ENCODE results near the gene NSD2.
"Not testable (repeated sequence)": the region's sequence is repeated elsewhere in the genome, so short reads cannot be mapped to it uniquely, and the experiment has no call there.

The NSD2 gene

DNA sequence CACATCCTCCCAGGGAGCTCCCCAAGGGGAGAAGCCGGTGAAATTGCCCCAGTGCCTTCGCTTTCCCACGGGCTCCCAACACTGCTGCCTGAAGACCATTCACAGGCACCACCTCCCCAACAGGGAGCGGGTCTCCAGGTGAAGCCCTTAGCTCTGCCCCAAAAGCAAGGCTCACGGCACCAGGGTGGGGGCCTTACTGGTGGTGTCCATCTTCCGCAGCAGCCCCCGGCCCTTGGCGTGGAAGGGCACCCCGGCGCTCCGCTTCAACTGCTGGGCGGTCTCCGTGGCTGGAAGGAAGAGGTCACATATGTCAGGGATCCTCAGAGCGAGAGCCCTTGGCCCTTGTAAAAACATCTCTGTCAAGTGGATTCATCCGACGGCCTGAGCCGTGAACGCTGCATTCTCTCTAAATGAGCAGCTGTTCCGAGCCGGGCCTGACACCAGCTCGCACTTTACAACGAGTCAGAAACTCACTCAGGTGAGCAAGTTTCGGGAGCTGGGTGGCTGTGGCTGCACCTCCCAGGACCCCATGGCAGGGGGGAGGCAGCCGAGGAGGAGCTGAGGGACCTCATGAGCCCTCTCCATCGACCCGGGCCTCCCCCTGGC is 116.6 kb downstream of the NSD2 start:
- DNase-seq = no peak

DNA sequence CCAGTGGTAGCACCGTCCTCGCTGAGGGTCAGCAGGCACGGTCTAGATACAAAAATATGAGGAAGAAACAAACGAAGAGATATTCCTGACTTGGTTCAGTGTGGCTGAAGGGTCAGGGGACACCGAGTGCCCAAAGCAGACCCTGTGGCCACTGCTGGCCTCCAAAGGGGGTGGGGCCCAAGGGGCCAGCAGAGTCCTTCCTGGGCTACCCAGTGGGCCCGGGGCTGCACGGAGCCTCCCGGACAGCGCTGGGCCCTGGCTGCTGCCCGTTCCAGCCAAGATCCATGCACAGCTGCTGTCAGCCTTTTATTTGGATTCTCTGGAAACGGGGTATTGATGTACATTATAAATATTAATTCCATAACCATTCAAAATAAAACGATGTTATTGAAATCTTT is 117.1 kb downstream of the NSD2 start:
- DNase-seq = no peak

DNA sequence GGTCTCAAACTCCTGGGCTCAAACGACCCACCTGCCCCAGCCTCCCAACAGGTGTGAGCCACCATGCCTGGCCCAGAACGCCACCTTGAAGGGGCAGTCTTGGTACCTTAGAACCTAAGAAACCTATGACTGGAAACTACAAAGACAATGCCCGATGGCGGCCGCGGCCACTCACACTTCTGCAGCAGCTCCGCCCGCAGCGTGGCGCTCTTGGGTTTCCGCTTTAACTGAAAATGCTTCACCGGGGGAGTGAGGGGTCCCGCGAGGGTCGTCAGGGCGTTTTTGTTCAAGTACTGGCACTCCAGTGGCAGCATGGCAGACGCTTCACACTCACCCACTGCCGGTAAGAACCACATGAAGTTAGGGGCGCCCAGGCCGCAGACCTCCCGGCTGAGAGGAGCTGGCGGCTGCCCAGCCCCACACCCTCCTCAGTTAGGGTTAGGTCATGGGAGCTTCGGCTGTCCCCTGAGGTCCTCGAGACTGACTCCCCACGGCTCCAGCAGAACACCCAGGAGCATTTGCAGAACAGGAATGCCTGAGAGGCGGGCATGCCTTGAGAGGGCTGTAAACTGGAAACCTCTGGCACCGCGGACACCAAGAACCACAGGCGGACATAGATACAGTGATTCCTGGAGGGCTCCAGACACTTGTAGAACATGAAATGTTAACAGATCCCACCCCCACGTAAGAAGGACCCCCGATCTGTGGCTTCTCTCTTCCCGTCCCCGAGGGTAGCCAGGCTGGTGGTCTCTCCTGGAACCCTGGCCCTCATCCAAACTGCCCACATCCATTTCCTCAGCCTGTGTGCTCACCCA is 118.5 kb downstream of the NSD2 start:
- DNase-seq = no peak

DNA sequence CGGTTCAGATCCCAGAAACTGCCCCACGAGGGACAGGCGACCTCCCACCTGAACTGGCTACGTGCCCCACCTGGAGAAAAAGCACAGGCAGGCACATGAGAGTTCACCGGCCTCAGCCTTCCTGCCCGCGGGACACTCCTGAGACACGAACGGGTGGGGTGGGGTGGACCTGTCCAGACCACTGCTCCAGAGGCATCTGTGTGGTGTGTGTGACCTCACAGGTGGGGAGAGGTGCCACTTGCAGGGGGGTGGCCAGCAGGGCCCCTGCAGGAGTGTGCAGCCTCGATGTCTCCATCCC is 119.1 kb downstream of the NSD2 start:
- no peak for DNase-seq

DNA sequence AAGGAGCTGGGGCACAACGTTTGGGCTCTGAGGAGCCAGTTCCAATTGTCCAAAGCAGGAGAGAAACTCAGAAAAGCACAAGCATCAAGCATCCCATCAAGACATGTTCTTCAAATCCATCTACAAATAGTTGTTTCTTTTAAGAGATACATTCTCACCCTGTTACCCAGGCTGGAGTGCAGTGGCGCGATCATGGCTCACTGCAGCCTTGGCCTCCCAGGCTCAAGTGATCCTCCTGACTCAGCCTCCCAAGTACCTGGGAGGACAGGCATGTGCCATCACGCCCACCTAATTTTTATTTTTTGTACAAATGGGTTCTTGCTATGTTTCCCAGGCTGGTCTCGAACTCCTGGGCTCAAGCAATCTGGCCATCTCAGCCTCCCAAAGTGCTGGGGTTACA is 119.5 kb downstream of the NSD2 start:
- no peak for DNase-seq

DNA sequence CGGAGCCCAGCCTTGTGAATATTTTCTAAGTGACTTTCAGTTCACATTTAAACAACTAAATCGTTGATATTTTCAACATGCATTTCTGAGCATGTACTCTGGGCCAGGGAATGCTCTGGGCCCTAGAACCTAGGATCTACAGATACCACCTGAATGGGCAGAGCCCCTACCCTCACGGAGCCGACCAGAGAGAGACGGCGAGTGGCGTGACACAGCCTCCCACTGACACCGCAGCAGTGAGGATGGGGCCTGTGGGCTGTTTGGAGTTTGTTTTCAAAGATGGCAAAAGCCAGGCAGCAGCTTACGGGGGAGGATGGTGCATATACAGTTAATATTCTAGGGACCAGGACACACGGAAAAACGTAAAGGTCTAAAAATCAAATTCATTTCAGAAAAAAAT is 119.9 kb downstream of the NSD2 start:
- no peak for DNase-seq

DNA sequence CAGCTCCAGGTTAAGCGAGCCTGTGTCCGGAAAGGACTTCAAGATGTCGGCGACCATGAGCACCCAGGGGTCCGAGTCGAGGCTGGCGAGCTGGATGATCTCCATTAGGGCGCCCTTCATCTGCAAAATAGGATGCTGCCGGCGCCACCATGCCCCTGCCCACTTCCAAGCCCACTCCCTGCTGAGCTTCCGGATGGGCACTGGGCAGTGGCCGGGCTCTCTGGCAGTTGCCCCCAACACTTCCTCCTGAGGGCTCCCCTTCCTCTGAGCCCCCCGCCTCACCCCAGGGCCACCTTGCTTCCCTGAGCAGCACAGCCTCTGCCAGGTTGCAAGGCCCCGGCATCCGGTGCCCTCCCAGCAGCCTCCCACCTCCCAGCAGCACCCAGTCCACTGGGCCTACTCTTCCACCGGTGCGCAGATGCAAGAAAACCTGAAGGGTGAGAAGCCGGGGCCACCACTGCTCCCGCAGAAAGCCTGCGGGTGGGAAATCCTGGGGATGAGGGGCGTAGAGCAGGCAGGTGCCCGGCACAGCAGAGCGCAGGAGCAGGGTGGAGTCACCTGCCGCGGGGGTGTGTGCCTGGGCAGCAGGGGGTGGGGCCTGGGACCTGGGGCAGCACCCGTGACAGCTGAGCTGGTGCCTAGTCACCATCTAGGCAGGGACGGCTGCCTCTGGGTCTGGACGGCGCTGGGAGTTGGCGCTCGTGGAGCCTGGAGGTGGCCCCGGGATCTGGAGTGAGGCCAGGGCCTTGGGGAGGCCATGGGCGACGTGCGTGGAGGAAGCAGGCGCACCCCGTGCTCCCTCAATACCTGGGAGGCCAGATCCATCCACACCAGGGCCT is 120.6 kb downstream of the NSD2 start:
- DNase-seq = no peak

DNA sequence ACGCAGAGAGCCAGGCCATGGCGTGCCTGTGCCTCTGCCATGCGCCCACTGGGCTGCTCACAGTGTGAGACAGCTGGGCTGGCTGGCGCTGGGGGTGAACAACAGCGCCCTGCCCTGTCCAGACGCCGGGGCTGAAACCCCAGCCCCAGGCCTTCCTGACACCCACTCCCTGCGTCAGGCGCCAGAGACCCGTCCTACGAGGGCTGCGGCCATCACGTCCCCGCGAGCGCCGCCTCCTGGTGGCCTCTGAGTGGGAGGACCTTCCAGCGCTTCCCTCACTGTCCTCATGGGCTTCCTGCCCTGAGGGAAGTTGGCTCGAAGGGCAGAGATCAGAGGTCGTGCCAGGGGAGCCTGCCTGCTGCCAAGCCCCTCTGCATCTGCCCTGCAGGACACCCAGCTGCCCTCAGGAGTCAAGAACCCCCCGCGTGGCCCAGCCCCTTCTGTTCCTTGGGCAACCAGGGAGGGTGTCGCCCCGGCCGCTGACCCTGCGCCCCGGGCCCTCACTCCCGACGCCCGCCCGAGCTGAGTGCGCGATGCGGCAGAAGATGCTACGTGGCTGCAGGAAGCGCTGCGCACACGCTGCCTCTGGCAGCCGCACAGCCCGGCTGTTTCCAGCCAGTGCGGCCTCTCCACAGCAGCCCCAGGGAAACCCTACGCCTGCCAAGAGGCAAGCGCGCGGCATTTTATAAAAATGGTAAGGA is 121.4 kb downstream of the NSD2 start:
- no peak for DNase-seq

DNA sequence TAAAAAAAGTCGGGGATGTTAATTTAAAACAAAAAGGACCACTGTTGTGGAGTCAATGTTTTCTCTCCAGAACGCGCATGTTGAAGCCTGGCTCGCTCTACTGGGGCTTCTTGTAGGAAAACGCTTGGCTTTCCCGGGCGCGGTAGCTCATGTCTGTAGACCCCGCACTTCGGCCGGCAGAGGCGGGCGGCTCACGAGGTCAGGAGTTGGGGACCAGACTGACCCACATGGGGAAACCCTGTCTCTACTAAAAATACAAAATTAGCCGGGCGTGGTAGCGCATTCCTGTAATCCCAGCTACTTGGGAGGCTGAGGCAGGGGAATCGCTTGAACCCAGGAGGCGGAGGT is 122.0 kb downstream of the NSD2 start:
- DNase-seq = no peak

DNA sequence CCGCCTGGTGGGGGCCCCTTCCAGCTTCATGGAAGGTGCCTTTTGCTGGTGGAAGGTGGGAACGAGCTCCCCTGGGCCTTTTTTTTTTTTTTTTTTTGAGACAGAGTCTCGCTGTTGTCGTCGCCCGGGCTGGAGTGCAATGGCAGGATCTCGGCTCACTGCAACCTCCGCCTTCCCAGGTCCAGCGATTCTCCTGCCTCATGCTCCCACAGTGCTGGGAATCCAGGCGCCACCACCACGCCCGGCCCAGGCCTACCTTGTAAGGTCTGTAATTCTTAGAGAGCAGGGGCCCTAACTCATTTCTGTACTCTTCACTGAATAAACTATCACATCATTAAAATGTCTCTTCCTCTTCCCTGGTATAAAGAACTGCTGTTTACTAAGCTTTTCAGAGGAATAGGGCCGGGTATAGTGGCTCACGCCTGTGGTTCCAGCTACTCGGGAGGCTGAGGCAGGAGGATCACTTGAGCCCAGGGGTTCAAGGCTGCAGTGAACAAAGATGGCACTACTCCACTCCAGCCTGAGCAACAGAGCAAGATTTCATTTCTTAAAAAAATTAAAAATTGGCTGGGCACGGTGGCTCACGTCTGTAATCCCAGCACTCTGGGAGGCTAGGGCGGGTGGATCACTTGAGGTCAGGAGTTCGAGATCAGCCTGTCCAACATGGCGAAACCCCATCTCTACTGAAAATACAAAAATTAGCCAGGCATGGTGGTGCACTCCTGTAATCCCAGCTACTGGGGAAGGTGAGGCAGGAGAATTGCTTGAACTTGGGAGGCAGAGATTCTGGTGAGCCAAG is 122.7 kb downstream of the NSD2 start:
- not testable (repeated sequence) for DNase-seq

DNA sequence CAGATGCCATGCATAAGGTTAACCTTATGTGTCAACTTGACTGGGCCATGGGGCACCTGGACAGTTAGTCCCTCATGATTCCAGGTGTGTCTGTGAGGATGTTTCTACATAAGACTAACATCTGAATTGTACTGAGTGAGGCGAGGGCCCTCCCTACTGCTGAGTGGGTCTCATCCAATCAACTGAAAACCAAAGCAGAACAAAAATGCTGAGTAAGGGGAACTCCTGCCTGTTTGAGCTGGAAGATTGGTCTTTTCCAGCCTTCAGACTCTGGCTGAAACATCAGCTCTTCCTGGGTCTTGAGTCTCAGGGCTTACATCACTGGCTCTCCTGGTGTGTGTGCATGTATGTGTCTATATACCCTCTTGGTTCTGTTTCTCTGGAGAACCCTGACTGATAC is 123.7 kb downstream of the NSD2 start:
- DNase-seq = no peak

DNA sequence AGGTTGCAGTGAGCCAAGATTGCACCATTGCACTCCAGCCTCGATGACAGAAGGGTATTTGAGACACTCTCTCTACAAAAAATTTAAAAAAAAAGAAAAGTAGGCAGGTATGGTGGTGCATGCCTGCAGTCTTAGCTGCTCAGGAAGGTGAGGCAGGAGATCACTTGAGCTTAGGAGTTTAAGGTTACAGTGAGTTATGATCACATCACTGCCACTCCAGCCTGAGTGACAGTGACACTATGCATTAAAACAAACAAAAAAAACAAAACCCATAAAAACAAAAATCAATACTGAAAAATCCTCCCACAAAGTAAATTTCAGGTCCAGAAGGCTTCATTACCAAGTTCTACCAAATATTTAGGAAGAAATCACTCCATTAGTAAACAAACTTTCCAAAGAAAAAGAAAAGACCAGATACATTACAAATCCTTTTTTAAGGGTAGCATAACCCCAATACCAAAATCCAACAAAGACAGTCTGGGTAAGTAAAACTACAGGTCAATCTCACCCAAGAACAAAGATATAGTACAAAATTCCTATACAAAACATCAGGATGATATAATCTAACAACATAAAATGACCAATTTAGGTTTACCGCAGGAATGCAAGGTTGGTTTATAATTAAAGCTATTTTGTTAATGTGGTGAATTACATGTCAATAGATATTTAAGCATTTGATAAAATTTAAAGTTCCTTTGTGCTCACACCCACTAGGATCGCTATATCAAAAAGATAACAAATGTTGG is 125.8 kb downstream of the NSD2 start:
- DNase-seq = no peak

DNA sequence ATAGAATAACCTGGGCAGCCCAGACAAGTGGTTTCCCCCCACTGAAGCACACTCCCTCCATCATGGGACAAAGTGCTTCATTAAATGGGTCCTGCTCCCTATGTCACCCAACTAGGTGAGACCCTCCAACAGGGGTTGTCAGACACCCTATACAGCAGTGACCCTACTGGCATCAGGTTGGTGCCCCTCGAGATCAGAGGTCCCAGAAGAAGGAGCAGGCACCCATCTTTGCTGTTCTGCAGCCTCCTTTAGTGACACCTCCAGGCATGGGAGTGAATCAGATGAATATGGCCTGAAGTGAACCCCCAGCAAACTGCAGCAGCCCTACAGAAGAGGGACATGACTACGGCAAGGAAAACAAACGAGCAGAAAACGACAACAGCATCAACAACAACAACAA is 126.5 kb downstream of the NSD2 start:
- DNase-seq = no peak

DNA sequence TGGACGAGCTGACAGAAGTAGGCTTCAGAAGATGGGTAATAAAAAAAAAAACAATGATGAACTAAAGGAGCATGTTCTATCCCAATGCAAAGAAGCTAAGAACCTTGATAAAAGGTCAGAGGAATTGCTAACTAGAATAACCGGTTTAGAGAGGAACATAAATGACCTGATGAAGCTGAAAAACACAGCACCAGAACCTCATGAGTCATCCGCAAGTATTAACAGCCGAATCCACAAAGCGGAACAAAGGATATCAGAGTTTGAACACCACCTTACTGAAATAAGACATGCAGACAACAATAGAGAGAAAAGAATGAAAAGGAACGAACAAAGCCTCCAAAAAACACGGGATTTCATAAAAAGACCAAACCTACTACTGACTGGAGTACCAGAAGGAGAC is 127.1 kb downstream of the NSD2 start:
- DNase-seq = no peak

DNA sequence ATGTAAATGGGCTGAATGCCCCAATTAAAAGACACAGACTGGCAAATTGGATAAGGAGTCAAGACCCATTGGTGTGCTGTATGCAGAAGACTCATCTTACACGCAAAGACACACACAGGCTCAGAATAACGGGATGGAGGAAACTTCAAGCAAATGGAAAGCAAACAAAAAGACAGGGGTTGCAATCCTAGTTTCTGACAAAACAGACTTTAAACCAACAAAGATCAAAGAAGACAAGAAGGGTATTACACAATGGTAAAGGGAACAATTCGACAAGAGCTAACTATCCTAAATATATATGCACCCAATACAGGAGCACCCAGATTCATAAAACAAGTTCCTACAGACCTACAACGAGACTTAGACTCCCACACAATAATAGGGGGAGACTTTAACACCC is 128.1 kb downstream of the NSD2 start:
- DNase-seq = not testable (repeated sequence)

DNA sequence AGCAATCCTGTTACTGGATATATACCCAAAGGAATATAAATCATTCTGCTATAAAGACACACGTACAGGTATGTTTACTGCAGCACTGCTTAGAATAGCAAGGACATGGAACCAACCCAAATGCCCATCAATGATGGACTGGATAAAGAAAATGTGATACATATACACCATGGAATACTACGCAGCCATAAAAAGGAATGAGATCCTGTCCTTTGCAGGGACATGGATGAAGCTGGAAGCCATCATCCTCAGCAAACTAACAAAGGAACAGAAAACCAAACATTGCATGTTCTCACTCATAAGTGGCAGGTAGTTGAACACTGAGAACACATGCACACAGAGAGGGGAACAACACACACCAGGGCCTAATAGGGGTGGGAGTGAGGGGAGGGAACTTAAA is 132.2 kb downstream of the NSD2 start:
- not testable (repeated sequence) for DNase-seq

DNA sequence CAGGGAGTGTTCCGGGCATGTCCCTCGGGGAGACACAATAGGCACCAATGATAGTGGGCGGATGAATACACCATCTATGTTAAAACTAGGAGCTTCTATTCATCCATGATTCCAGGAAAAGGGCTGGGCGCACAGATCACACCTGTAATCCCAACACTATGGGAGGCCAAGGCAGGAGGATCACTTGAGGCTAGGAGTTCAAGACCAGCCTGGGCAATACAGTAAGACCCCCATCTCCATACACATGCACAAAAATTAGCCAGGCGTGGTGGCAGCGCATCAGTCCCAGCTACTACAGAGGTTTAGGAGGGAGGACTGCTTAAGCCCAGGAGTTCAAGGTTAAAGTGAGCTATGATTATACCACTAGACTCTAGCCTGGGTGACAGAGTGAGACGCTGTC is 135.2 kb downstream of the NSD2 start:
- no peak for DNase-seq

DNA sequence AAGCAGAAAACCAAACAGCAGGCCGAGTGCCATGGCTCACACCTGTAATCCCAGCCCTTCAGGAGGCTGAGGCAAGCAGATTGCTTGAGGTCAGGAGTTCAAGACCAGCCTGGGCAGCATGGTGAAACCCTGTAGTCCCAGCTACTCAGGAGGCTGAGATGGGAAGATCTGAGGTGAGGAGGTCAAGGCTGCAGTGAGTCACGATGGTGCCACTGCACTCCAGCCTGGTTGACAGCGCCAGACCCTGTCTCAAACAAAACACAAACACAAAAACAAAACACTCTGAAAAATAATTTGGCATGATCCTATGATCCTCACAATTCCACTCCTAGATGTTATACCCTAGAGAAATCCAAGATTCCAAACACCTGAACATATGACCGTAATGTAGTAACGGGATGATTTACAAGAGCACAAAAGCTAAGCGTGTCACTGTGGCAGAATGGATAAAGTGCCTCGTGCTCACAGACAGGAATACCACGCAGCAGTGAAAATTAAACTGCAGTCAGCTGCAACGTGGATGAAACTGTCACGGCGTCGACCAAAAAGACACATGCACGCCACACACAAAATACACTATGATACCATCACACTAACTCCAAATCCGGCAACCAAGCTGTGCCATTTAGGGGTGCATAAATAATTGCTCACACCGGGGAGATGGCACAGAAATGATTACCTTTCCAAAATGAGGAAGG is 135.9 kb downstream of the NSD2 start:
- DNase-seq = no peak

DNA sequence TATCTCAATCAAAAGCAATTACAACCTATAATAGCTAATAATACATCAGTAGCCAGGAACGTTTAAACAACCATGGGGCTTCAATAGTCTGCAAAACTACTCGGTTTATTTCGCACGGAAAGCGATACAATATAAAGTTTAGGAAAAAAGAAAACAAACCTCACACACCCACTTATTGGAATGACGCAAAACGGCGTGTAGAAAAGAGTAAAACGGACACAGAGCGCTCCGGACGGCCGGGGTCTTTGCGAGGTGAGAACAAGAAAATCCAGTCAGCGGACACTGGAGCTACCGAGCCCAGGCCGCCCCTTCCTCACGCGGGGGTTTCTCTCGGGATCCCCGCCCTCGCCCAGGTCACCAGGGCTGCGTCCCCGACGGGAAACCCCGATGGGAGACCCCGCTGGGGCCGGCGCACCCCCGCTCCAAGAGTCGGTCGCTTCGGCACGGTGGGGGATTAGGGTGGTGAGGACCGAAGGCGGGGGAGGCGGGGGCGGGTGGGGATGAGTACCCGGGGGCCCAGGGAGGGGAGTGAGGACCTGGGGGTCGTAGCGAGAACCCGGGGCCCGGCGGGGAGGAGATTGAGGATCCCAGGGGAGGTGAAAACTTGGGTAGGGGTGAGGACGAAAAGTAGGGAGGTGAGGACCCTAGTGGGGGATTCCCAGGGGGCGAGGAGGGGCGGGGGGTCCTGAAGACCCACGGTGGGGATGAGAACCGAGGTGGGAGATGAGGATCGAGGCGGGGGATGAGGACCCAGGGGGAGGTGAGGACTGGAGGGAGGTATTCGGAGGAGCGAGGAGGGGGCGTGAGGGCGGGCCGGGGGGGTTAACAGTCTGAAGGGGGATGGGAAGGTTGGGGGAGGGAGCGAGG is 136.8 kb downstream of the NSD2 start:
- no peak for DNase-seq

DNA sequence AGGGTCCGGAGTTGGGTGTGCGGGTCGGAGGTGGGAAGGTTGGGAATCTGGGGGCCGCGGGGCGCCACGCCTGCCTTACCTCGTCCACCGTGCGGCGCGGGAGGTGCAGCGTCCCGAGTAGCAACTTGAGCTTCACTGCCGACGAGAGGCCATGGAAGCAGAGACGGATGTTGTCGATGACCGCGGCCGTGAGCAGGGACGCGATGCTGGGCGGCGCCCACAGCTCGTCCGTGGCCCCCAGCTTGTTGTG is 137.4 kb downstream of the NSD2 start:
- DNase-seq = no peak

All from NCI-H446 (cell line).